Testis (tissue), 2 donors: Measurements from ENCODE around the gene FFAR4.

ENCODE experiments used
- CTCF ChIP-seq, 3 experiments: fragments of 450-650 bp in 2 of 3; fragments of 200-600 bp in 1 of 3; sonication (generic) in 1 of 3; IDR thresholded peaks; one replicate each; pipeline ENCODE4 v1.5.1; 2016 to 2019; ENCODE audit warnings: antibody characterized with exemption in 3 of 3, mild to moderate bottlenecking in 2 of 3, moderate library complexity in 1 of 3
- POLR2A ChIP-seq: fragments of 450-650 bp; IDR thresholded peaks from one replicate; pipeline ENCODE4 v1.6.1; 2017; ENCODE audit warnings: antibody characterized with exemption, mild to moderate bottlenecking, moderate library complexity

GRCh38 chr10:93596539-93596938, 30.1 kb downstream of the FFAR4 start:
- no peak for TF ChIP-seq CTCF (IDR thresholded peaks at IDR 0.05)
- no peak for TF ChIP-seq POLR2A
